ENCODE measurements around the gene MARCHF11.

MARCHF11 gene

DNA sequence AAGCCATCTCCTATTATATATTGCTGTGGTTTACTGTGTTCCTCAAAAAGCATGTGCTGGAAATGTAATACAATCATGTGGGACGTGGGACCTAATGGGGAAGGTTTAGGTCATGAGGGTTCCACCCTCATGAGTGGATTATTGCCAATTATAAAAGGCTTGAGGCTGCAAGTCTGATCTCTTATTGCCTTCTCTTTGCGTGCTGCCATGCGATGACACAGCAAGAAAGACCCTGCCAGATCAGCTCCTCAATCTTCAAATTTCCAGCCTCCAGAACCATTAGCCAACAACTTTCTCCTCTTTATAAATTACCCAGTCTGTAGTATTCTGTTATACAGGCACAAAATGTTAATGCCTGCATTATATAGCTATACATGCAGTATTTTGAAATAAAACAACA is 45.4 kb downstream of the MARCHF11 start:
- no peak for DNase-seq (ENCODE audit: low read depth in 1 of 2, low spot score in 1 of 2)

DNA sequence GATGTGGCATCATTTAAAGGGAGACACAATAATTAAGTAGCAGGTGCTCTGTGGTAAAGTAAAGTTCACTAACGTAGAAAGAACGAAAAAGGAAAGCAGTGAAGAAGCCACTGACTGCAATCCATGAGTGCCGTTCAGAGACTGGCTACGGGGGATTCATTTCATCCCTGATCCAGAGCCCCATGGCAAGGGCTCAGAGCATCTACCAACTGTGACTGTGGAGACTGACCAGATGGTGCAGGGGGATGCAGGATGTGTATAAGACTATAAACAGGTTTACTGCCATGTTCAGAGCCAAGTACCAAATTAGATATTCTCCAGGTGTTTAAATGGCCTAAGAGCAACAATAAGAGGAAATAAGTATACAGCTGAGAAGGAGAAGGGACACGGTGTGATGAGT is 47.7 kb downstream of the MARCHF11 start:
- no peak for DNase-seq (ENCODE audit: low read depth in 1 of 2, low spot score in 1 of 2)

DNA sequence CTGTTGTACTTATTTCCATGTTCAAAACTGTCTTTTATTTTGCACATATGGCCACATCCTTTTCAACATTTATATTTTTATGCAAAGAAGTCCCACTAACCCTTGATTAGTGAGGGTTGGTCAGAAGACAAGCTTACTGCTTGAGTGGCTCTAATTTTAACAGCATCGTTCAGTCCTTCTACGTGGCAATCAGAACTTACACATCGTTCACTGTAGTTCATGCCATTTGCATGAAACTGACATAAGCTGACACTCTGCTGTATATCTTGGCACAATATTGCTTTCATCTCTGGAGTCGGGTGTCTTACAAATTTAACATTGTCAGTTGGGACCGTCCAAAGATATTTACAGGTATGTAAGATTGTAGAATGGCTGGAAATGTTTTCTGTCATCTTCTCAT is 50.6 kb downstream of the MARCHF11 start:
- no peak for DNase-seq (ENCODE audit: low read depth in 1 of 2, low spot score in 1 of 2)

DNA sequence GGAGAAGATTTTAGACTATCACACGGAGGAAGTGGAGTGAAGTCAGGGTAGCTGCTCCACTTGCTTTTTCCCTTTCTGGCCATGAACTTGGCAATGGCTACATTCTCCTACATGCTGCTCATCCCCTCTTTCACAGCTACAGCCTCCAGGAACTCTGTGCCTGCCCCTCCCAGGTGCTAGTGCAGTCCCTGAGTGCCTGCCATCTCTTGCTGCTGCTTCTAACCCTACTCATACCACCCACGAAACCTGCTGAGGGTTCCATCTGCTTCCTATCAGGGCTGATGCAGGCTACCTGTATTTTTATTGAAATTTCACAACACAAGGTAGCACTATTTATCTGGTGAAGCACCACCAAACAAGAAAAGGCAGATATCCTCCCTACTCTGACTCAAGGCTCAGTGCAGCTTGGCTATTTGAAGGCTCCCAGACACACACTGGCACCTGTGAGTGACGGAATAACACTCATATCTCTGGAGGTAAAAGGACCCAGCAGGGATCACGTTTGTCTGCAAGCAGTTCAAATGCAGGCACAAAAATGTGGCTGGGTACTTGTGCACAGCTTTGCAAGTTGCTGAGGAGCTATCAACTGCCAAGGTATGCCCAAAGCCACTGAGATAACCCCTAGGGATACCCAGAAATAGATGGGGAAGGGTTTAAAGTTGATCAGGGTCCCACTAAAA is 51.6 kb downstream of the MARCHF11 start:
- DNase-seq (ENCODE audit: low read depth in 1 of 2, low spot score in 1 of 2): no peak

DNA sequence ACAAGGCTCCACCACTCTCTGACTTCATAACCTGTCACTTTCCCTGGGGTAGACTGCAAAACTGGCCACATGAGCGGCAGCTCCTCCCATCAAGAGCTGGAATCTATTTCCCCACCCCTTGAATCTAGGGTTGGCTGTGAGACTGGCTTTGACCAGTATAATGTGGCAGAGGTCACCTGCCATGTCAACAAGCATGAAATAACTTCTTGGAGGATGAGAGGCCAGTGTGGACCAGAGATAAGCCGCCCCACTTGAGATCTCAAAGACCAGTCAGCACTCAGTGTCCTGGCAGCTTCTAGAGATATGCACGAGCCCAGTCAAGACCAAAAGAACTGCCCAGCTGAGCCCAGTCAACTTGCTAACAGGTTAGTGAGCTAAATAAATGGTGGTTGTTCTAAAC is 59.0 kb downstream of the MARCHF11 start:
- no peak for DNase-seq (ENCODE audit: low read depth in 1 of 2, low spot score in 1 of 2)

DNA sequence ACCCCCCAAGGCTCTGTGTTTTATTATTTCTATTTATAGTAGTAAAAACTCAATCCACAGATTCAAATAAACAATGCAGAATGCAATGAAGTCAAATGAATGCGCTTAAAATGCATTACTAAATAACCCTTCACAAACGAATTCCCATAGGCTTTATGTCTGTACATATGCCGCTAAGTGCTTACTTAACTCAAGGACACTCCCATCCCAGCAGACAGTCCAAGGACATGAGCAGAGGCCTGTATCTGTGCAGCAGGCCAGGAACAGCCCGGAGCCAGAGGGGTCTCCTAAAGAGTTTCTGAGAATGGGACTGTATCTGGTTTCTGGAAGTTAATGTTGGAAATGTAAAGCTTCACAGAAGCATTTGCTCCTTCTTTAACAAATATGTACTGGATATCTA is 59.8 kb downstream of the MARCHF11 start:
- no peak for DNase-seq (ENCODE audit: low read depth in 1 of 2, low spot score in 1 of 2)

DNA sequence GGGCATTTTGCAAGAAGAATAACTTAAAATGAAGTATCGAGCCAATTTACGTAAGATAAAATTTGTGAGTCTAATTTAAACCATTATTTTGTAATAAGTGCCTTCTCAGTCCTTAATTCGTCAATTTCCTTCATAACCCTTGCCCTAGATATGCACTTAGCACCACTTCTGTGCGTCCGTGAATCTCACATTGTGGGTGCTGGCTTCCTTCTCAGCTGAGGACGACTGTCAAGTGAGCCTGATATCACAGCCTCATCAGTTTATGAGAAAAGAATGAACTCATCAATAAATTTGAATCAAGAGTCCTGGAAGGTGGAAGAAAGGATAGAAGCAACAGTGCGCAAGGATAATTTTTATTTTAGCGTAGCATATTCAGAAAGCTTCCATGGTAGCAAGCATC is 64.5 kb downstream of the MARCHF11 start:
- DNase-seq (ENCODE audit: low read depth in 1 of 2, low spot score in 1 of 2): no peak

DNA sequence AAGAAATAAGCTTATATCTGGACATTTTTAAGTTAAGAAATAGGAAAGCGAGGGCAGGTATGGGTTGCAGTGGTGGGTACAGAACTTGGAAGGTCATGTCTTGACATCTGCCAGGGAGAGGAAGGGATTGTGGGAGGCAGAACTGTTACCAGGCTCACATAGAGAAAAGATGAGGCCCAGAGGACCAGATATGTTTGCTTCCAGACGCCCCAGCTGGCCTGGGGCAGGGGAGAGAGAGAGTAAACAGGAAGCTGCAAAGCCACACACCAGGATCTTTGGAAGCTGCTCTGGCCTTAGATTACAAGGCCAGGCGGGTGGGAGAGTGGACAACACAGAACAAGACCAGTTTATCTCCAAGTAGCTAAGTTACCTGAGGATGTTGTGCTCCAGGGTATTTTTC is 71.2 kb downstream of the MARCHF11 start:
- DNase-seq (ENCODE audit: low read depth in 1 of 2, low spot score in 1 of 2): no peak

DNA sequence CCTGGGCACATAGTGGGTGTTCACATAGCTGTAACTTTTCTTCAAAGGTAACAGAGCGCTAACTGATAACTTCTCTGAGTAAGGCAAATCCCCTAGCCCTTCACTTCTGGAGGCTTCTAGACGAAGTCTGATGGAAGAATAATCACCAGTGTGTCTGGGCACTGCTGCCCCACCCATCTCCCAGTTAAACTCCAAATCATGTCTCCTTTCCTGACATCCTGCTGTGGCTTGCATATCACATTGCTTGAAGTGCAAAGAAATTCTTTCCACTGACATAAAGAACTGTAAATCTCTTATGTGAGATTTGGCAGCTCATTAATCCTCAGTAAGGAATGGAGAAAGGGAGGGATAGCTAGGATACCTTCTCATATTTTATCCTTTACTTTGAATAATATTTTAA is 74.6 kb downstream of the MARCHF11 start:
- DNase-seq (ENCODE audit: low read depth in 1 of 2, low spot score in 1 of 2): no peak

DNA sequence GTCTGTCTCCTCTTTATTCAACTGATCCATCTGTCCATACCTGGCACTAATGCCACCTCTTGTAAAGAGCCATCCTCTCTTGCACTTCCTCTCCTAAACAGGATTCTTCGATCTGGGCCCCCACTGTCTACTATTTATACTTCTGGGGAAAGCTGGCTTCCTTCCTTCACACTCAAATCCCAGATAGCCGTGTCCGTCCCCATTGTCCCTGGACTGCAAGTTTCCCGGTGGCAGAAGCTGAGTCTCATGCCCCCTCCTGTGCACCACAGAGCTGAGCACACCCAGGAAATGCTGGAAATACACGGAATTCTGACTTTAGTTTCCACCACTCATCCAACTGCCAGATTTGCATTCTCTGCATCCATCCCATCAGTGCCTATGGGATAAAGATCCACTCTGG is 84.0 kb downstream of the MARCHF11 start:
- no peak for DNase-seq (ENCODE audit: low read depth in 1 of 2, low spot score in 1 of 2)

DNA sequence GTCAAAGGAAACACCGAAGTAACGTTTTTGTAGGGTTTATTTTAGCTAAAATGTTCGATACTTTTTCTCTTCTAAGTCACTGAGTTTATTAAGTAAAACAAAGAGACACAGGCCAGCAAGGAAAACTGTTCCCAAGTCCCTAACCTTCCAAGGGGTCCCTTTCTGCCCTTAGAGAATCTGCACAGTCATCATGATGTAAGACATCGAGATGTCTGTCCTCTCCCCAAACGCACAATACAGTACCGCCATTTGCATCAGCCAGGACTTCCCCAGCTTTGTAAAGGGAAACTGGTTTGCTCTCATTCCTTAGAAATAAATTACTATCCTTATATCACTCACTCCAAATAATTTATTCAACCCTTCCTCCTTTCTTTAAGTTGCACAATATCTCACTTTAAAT is 89.3 kb downstream of the MARCHF11 start:
- no peak for DNase-seq (ENCODE audit: low read depth in 1 of 2, low spot score in 1 of 2)

DNA sequence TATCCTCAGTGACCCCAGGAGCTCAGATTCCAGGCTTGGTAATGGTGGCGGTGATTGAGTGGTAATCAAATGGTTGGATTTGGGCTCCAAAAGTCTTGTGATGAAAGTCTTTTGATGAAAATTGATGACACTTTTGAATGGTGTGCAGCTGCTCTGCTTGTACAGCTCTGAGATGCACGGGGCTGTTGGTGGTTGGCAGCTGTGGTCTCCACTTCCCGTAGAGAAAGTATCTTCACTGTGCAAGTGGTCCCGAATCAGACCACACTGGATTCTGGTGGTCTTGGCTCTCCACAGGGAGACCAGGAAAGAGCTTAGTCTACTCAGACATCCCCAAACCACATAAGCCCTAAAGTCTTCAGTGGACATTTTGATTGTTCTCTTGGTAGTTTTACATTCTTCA is 96.6 kb downstream of the MARCHF11 start:
- DNase-seq (ENCODE audit: low read depth in 1 of 2, low spot score in 1 of 2): no peak

DNA sequence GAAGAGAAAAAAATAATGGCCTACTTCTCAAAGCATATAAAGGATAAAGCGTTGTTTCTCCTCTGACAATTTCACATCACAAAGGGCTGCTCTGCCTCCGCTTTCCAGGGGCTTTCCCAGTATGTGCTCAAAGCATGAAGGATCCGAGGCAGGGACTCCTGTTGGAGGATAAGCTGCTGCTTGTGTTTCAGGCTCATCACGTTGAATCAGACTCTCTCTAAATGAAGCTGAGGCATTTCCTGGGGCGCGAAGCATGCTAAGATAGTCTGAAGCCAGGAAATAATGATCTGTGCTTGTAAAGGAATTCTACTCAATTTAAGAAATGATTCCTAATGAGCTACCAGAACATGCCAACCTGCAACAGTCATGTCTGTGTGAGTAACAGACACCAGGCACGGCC is 97.5 kb downstream of the MARCHF11 start:
- no peak for DNase-seq (ENCODE audit: low read depth in 1 of 2, low spot score in 1 of 2)

DNA sequence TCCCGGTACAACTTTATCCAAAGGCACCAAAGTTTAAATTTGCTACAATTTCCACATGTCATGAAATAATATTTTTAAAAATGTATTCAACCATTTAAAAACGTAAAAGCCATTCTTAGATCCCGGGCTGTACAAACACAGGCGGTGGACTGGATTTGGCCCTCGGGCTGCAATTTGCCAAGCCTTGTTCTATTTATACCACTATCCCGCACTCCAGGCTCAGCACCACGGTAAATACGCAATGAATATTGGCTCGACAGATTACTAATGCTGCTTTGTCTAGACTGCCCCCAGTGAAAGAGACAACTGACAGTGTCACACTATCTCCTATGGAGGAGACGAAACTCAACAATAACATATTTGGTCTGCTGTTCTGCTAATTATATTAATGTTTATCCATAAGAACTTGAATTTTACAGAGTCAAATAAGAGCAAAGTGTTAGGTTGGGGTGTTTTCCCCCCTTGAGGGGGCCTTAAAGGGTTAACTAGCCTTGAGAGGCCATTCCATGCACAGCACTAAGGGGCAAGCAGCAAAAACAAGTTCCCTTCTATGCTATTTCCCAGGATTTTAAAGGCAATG is 98.1 kb downstream of the MARCHF11 start:
- DNase-seq (ENCODE audit: low read depth in 1 of 2, low spot score in 1 of 2): no peak

DNA sequence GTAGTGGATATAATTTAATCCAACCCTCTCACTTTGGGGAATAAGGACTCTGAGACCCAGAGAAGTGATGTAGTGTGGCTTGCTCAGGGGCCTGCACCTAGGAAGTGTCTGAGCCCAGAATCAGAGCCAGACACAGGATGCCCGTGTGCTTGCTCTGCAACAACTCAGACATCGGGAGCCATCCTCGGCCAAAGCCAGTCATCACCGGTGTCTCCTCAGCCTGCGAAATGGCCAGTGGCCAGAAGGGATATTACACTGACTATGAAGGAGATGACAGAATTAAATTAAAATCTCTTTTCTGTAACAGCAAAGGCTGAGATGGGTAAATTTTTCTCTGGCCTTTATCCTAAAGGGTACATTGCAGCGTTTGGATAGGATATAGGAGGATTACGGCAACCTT is 102.9 kb downstream of the MARCHF11 start:
- DNase-seq (ENCODE audit: low read depth in 1 of 2, low spot score in 1 of 2): no peak

DNA sequence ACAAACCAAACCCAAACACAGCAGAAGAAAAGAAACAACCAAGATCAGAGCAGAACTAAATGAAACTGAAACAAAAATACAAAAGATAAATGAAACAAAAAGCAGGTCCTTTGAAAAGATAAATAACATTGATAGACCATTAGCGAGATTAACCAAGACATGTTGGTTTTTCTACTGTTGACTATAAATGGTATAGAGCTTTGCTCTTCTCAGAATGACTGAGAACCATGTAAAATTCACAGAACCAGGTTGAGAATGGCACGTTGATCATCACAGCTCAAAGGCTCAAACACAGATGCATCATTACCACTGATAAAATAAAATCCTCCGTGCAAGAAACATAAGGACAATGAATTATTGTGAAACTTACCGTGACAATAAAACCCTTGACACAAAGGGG is 105.2 kb downstream of the MARCHF11 start:
- no peak for DNase-seq (ENCODE audit: low read depth in 1 of 2, low spot score in 1 of 2)

DNA sequence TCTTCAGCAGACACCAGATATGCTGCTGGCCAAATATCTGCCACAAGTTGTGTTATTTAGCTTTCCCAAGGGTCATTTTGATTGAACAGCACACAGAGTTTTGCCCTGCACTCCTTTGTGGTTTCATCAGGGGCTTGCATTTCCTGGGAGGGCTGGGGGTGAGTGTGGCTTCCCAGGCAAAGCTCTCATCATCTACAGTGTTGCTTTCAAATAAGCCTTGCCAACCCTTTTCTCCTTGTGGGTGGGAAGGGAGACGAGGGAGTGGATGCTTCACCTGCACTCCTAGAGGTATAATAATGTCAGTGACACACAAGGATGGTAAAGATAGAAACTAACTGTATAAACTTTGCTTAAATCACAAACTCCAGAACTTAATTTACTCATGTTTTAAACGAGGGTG is 107.0 kb downstream of the MARCHF11 start:
- DNase-seq (ENCODE audit: low read depth in 1 of 2, low spot score in 1 of 2): no peak

DNA sequence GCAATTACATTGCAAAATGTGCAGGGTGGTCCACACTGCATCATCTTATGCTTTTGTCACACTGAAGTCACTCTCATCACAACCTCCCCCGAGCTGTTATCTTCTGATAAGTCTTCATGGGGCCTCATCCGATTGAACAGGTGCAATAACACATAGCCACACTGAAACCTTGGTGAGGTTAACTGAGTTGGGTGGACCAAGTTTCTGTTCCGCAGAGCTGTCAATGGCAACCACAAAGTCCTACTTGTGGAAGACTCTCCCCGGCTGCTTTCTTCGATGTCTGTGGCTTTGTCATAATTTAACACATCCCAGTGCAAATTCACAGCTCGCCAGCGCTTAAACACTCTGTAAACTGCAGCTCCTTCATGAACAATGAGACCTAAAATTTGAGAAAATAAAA is 112.2 kb downstream of the MARCHF11 start:
- no peak for DNase-seq (ENCODE audit: low read depth in 1 of 2, low spot score in 1 of 2)

DNA sequence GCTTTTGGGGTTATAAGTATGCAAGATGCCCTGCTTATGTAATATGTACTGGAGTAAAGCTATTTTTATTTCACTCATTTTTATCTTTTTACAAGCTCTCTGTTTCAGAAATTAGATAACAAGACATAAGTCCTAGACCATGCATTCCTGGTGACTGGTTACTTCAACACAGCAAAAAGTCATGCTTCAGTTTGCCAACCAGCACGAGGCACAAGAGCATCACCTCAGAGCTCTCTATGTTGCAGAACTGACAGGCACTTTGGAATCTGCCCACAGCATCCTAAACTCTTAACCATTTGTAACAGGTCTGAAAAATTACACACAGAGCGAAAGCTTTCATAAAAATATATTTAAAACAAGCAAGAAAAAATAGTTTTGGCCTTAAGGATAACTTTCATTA is 112.8 kb downstream of the MARCHF11 start:
- DNase-seq (ENCODE audit: low read depth in 1 of 2, low spot score in 1 of 2): no peak

DNA sequence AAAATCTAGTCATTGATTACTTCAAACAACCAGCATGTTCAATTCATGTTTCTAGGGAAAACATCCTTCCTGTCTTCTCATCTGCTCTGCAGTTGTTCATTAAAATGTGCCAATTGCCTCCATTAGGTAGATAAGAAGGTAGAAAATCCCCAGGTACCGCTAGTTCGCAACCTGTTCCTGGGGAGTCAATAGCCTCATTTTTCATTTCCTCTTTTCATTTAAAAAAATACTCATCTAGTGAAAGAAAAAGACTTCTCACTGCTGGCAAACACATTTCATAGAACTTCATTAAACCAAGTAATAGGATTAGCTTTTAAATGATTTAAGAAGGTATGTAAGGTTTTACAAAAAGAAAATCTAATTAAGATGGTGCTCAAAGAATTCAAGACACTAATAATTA is 113.3 kb downstream of the MARCHF11 start:
- no peak for DNase-seq (ENCODE audit: low read depth in 1 of 2, low spot score in 1 of 2)

DNA sequence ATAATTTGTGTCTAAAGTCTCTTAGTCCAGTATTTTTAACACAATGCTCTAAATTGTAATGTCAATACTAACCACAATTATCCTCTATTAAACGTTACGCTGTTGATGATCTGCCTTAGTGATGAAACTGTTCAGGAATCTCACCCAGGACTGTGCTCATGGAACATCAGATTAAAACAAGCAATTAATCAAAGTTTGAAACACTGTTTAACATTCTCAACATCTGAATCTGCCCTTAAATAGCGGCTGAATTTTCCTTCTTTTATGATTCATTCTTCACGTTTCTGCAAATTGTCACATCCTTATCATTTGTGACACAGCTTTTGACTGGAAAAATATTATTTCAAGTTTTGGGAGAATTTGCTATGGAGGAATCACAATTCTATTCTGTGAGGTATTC is 113.8 kb downstream of the MARCHF11 start:
- DNase-seq (ENCODE audit: low read depth in 1 of 2, low spot score in 1 of 2): no peak

DNA sequence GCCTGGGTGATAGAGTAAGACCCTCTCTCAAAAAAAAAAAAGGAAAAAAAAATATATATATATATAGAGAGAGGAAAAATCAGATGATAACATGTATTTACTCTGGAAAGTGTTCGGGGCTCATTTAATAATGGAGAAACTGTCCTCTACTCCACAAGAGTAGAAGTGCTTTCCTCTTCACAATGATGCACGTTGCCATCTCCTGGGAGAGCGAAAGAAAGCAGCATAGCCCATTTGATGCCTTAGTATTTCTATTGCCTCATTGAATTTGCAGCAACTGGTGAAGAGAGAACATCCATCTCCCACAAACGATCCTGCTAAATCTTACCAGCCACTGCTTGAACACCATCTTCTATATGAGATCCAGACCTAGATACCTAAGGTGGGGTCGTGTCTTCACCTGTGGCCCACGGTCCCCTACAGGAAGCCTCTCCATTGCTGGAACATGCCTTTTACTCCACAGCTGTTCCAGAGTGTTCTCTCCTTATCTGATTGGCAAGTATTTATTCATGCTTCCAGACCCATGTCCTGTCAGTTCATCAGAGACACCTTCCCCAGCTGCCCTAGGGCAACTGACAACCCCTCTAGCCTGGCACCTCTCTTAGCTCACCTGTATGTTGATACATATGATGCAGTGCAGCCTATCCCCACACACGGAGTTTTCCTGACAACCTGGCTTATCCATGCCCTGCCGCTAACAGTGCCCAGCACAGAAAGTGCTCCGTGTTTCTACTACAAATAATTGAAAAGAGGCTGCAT is 115.3 kb downstream of the MARCHF11 start:
- DNase-seq (ENCODE audit: low read depth in 1 of 2, low spot score in 1 of 2): no peak

DNA sequence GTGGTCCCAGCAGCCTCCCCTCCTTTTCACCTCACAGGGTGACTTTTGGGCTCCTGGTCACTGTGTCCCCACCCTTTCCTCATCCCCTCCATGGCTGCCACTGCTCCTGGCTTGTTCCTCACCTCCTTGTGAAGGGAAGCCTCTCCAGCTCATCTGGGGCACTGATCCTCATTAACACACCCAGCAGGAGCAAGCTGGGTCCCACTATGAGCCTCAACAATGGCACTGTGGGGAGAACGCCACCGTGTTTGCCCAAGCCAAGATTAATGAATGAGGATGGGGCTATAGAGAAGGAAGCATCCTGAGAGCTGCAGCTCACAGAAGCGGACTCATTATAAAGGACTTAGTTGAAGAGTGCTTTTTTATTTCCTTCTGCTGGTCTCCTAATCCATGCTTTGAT is 118.4 kb downstream of the MARCHF11 start:
- no peak for DNase-seq (ENCODE audit: low read depth in 1 of 2, low spot score in 1 of 2)

Measured in stimulated activated CD4-positive, alpha-beta T cell treated with anti-CD3 and anti-CD28 coated beads, Interleukin-15, amount 100 ng/mL, for 1 hour (primary cell).